GM12878 (cell line): ENCODE data around the gene SLC25A43. TPM values are rescaled to one million over a fixed set of nuclear protein-coding genes. Genes with fewer than 3 reads are reported as not detected.

Experiments used
- ATAC-seq: fragments of 200-7000 bp; cut with Tn5 transposase; 3 replicates; pipeline ENCODE4 v1.9.1; 2020; ENCODE audit warnings: mild to moderate bottlenecking, moderate library complexity
- BruUV-seq: library from RNA; stranded (reverse); fragments of 400-500 nt; replicated peaks from 2 replicates; lab custom pipeline; 2021; lab: Mats Ljungman, UMichigan
- CTCF ChIA-PET: fragments of 300-600 bp; sonication (Branson Sonifier 250); formaldehyde crosslinking; extraction: SDS; loops from one replicate; lab custom pipeline; 2021; ENCODE audit warnings: inconsistent platforms; lab: Yijun Ruan, JAX
- POLR2A ChIA-PET: fragments of 350-600 bp; formaldehyde crosslinking; extraction: SDS; loops from one replicate; lab custom pipeline; 2021; ENCODE audit warnings: inconsistent platforms; lab: Charles Lee
- RAD21 ChIA-PET: fragments of 300-600 bp; sonication (Branson Sonifier 250); formaldehyde crosslinking; loops from one replicate; lab custom pipeline; 2023; ENCODE audit warnings: antibody characterized with exemption; ENCODE audit not compliant: unreplicated experiment; lab: Charles Lee
- SMC1A ChIA-PET: fragments of 300-600 bp; sonication (Branson Sonifier 250); formaldehyde crosslinking; loops from one replicate; lab custom pipeline; 2023; ENCODE audit not compliant: unreplicated experiment, uncharacterized antibody; lab: Charles Lee
- DNase-seq: peaks from one replicate; pipeline ENCODE4 v3.0.0-alpha.2; 2011; ENCODE audit warnings: low read depth, low spot score
- FAIRE-seq: peaks from 3 replicates; lab custom pipeline; 2011; peaks lifted over from hg19 to GRCh38; lab: Jason Lieb, UNC
- H2AFZ ChIP-seq: 2 replicates; pipeline ENCODE4 v1.6.0; 2011; ENCODE audit warnings: low read depth, low read length, control low read depth; ENCODE audit not compliant: control insufficient read depth
- H3K27ac ChIP-seq: 2 replicates; pipeline ENCODE4 v1.5.1; 2011; ENCODE audit warnings: control low read depth; ENCODE audit not compliant: control insufficient read depth, insufficient read depth
- H3K27me3 ChIP-seq, 2 experiments: replicated peaks in 1 of 2; 2 replicates each; pipeline versions ENCODE4 v1.6.0 to v1.6.1; 2011; ENCODE audit warnings: low read length in 1 of 2; ENCODE audit not compliant: control insufficient read depth in 2 of 2, insufficient read depth in 2 of 2
- H3K36me3 ChIP-seq, 2 experiments: 2 replicates each; pipeline ENCODE4 v1.5.1; 2011; ENCODE audit warnings: low read length in 1 of 2; ENCODE audit not compliant: control insufficient read depth in 2 of 2, insufficient read depth in 2 of 2
- H3K4me1 ChIP-seq: 2 replicates; pipeline ENCODE4 v1.6.1; 2011; ENCODE audit warnings: mild to moderate bottlenecking, low read length, moderate library complexity, mixed read lengths; ENCODE audit not compliant: control insufficient read depth, insufficient read depth
- H3K4me2 ChIP-seq: 2 replicates; pipeline ENCODE4 v1.6.0; 2011; ENCODE audit warnings: control low read depth; ENCODE audit not compliant: control insufficient read depth, insufficient read depth
- H3K4me3 ChIP-seq: fragments of 200-600 bp; sonication (generic); 2 replicates; pipeline ENCODE4 v1.5.1; 2016
- H3K79me2 ChIP-seq: 2 replicates; pipeline ENCODE4 v1.6.0; 2011; ENCODE audit warnings: low read length; ENCODE audit not compliant: control insufficient read depth, insufficient read depth
- H3K9ac ChIP-seq: 2 replicates; pipeline ENCODE4 v1.8.0; 2011; ENCODE audit warnings: low read length, control low read depth, mixed read lengths; ENCODE audit not compliant: control insufficient read depth, insufficient read depth
- H3K9me3 ChIP-seq: replicated peaks from 3 replicates; pipeline ENCODE4 v1.5.1; 2011; ENCODE audit warnings: mild to moderate bottlenecking, low read length; ENCODE audit not compliant: control insufficient read depth, insufficient read depth
- H4K20me1 ChIP-seq: 2 replicates; pipeline ENCODE4 v1.6.0; 2011; ENCODE audit not compliant: control insufficient read depth, insufficient read depth
- ATF3 ChIP-seq: IDR thresholded peaks from 2 replicates; pipeline ENCODE4 v1.6.1; 2011; ENCODE audit warnings: low read depth, mild to moderate bottlenecking, low read length, moderate library complexity, borderline replicate concordance; ENCODE audit errors: extremely low read depth
- CEBPZ ChIP-seq: fragments of 150-350 bp; IDR thresholded peaks from 2 replicates; pipeline ENCODE4 v1.6.1; 2016; ENCODE audit warnings: low read depth, low read length
- EP300 ChIP-seq, 2 experiments: fragments of 150-350 bp in 1 of 2; IDR thresholded peaks; 2 replicates each; pipeline ENCODE4 v1.6.1; 2011 to 2012; ENCODE audit warnings: low read depth in 2 of 2, low read length in 2 of 2, borderline replicate concordance in 1 of 2, improper control_type of control experiment in 1 of 2, inconsistent platforms in 1 of 2; ENCODE audit not compliant: control insufficient read depth in 1 of 2
- EZH2 ChIP-seq: IDR thresholded peaks from 2 replicates; pipeline ENCODE4 v1.6.1; 2012; ENCODE audit warnings: low read depth, mild to moderate bottlenecking, control low read depth, inconsistent platforms, low read length, borderline replicate concordance; ENCODE audit not compliant: control insufficient read depth
- FOXK2 ChIP-seq: fragments of 450-650 bp; IDR thresholded peaks from 2 replicates; pipeline ENCODE4 v1.6.1; 2017; ENCODE audit warnings: mild to moderate bottlenecking, moderate library complexity
- IKZF1 ChIP-seq: fragments of 450-650 bp; conservative IDR thresholded peaks from 2 replicates; pipeline ENCODE4 v1.6.1; 2017; ENCODE audit warnings: antibody characterized with exemption, mild to moderate bottlenecking
- IRF5 ChIP-seq: fragments of 450-650 bp; IDR thresholded peaks from 2 replicates; pipeline ENCODE4 v1.6.1; 2017; ENCODE audit warnings: borderline replicate concordance
- JUNB ChIP-seq: IDR thresholded peaks from 2 replicates; pipeline ENCODE4 v1.6.1; 2016; ENCODE audit warnings: antibody characterized with exemption, mild to moderate bottlenecking
- MXI1 ChIP-seq: fragments of 150-350 bp; IDR thresholded peaks from 2 replicates; pipeline ENCODE4 v1.6.1; 2011; ENCODE audit warnings: low read depth, mild to moderate bottlenecking, inconsistent platforms, low read length, improper control_type of control experiment
- NFIC ChIP-seq: IDR thresholded peaks from 2 replicates; pipeline ENCODE4 v1.6.1; 2012; ENCODE audit warnings: low read depth, mild to moderate bottlenecking, inconsistent platforms, low read length, moderate library complexity
- PAX5 ChIP-seq: IDR thresholded peaks from 2 replicates; pipeline ENCODE4 v1.6.1; 2011; ENCODE audit warnings: low read depth, low read length, borderline replicate concordance
- POLR2AphosphoS2 ChIP-seq: IDR thresholded peaks from 2 replicates; pipeline ENCODE4 v1.6.1; 2011; ENCODE audit warnings: low read depth, mild to moderate bottlenecking, low read length, improper control_type of control experiment, moderate library complexity
- STAT1 ChIP-seq: fragments of 450-650 bp; conservative IDR thresholded peaks from 2 replicates; pipeline ENCODE4 v1.6.1; 2014; ENCODE audit warnings: antibody characterized with exemption, mild to moderate bottlenecking
- TARDBP ChIP-seq: IDR thresholded peaks from 2 replicates; pipeline ENCODE4 v1.6.1; 2016; ENCODE audit warnings: borderline replicate concordance
- ZBED1 ChIP-seq: IDR thresholded peaks from 2 replicates; pipeline ENCODE4 v1.6.1; 2016; ENCODE audit warnings: borderline replicate concordance
- ZBTB33 ChIP-seq: fragments of 450-650 bp; IDR thresholded peaks from 2 replicates; pipeline ENCODE4 v1.6.1; 2017; ENCODE audit warnings: mild to moderate bottlenecking
- ZZZ3 ChIP-seq: IDR thresholded peaks from 2 replicates; pipeline ENCODE4 v1.6.1; 2011; ENCODE audit warnings: low read depth; ENCODE audit not compliant: control insufficient read depth, insufficient read length
- WGBS: methylation state at CpG from one replicate; pipeline ENCODE4 v1.1.6; 2016; ENCODE audit warnings: low lambda C conversion rate; ENCODE audit not compliant: insufficient replicate concordance, insufficient coverage; ENCODE audit errors: missing lambda C conversion rate; 5-methylcytosine and 5-hydroxymethylcytosine counted together
- in situ Hi-C: fragments of 300-500 bp; cut with MboI; formaldehyde crosslinking; loops from 9 replicates; pipeline ENCODE4 v1.14.3; 2018; ENCODE audit warnings: mixed read lengths
- intact Hi-C: fragments of 100-400 bp; cut with micrococcal nuclease; formaldehyde crosslinking; loops from one replicate; pipeline ENCODE4 v1.14.2; 2022; ENCODE audit not compliant: unreplicated experiment
- polyA plus RNA-seq, 11 experiments: library from polyadenylated mRNA; depleted of rRNA in 4 of 11; unstranded in 6 of 11; stranded (reverse) in 5 of 11; fragments of >200 nt; fragmentation: Nextera tagmentation in 4 of 11; fragmentation: Illumina TruSeq in 1 of 11; extraction: Ambion mirVana in 4 of 11; extraction: Trizol in 1 of 11; gene quantifications; 1 replicate in 1 of 11; 2 replicates in 10 of 11; pipeline versions ENCODE4 v1.2.1 to v1.2.3, GENCODE V29; 2011 to 2016; ENCODE audit warnings: inconsistent platforms in 2 of 11, missing spikeins in 2 of 11, low read depth in 1 of 11
- total RNA-seq, 4 experiments: library from RNA; depleted of rRNA in 3 of 4; stranded (reverse); fragments of >200 nt in 3 of 4; fragmentation: Illumina TruSeq in 1 of 4; extraction: Trizol in 1 of 4; gene quantifications; 2 replicates each; pipeline versions ENCODE4 v1.2.1 to v1.2.3, GENCODE V29; 2013 to 2021

The SLC25A43 gene
- total and polyA plus RNA-seq, 10 of the 15 experiments (the other 5 are each of a cell fraction or from before 2014, with no cell fraction given), result 2.5 to 13.5 (median 6.8) TPM

- intact Hi-C loops, result no loop called here
- Histone ChIP-seq H3K36me3 (no peaks in the 10 kb centered on the region; a peak in 1 of 4 replicates), H3K4me3 (no peak overlapping the region), H3K4me1 (peaks cover 13% of the 10 kb centered on the region), H4K20me1 (no peaks in the 10 kb centered on the region; the same call in 1 of the 2 replicates), H3K4me2 (no peak overlapping the region), H3K27me3 (no peaks in the 10 kb centered on the region), H2AFZ (no peak overlapping the region), H3K9ac (no peak overlapping the region), H3K27ac (no peak overlapping the region), H3K9me3 (no peaks in the 10 kb centered on the region), H3K79me2 (no peaks in the 10 kb centered on the region)
- ChIA-PET RAD21 (no interaction called here), SMC1A (interaction anchor here (0.6 kb wide), 1 partner anchor 319 kb away, joined by 3 read pairs; no protein-coding TSS in a partner anchor), CTCF (no interaction called here), POLR2A (interaction anchor here (0.7 kb wide), 1 partner anchor 125 kb away, joined by 3 read pairs; no protein-coding TSS in a partner anchor)
- in situ Hi-C loops, result no loop called here
- DNase-seq (no peak), ATAC-seq (no peak), FAIRE-seq (no peak)
- BruUV-seq, result no TSS peak
- WGBS, result 2% methylated on average over 3 of the region's 4 CpGs
- no peak for TF ChIP-seq TARDBP
- no peak for TF ChIP-seq IKZF1
- no peak for TF ChIP-seq CEBPZ
- no peak for TF ChIP-seq STAT1
- no peak for TF ChIP-seq MXI1
- TF ChIP-seq EP300 (IDR thresholded peaks at IDR 0.05; ENCODE audit: borderline replicate concordance in 1 of 2, control insufficient read depth in 1 of 2, low read depth in 2 of 2, low read length in 2 of 2), result no peak
- TF ChIP-seq ZBED1, result no peak
- no peak for TF ChIP-seq ATF3
- TF ChIP-seq FOXK2, result no peak
- TF ChIP-seq JUNB, result no peak
- no peak for TF ChIP-seq POLR2AphosphoS2
- TF ChIP-seq NFIC, result no peak
- TF ChIP-seq PAX5, result no peak
- no peak for TF ChIP-seq ZBTB33
- TF ChIP-seq ZZZ3, result no peak
- TF ChIP-seq IRF5, result no peak
- TF ChIP-seq EZH2, result no peak
These were observed 30.3 kb downstream of the SLC25A43 start for GRCh38 chrX:119429471-119429870.
